Activated CD4-positive, alpha-beta T cell treated with anti-CD3 and anti-CD28 coated beads, Interleukin-10, Interleukin-2, amounts not matched to agents 100 ng/mL and 50 ng/mL, durations not matched to agents 16 hours and 8 hours (primary cell): Measurements from ENCODE around the gene HIPK1.

Source experiments
- DNase-seq: peaks from one replicate; pipeline ENCODE4 v3.0.0-alpha.2; 2020

The HIPK1 gene

GRCh38 chr1:113913887-113914664 is 15.0 kb upstream of the HIPK1 start:
- DNase-seq: no peak

GRCh38 chr1:113916974-113917373 is 12.2 kb upstream of the HIPK1 start:
- no peak for DNase-seq

- no peak for DNase-seq
Measured at GRCh38 chr1:113917400-113918082, 11.6 kb upstream of the HIPK1 start.

- no peak for DNase-seq
Measured at GRCh38 chr1:113918243-113918642, 10.9 kb upstream of the HIPK1 start.

GRCh38 chr1:113922957-113923356 is 6.2 kb upstream of the HIPK1 start:
- DNase-seq: no peak

GRCh38 chr1:113924473-113924872 is 4.7 kb upstream of the HIPK1 start:
- no peak for DNase-seq

GRCh38 chr1:113928187-113928930 is 765 bp upstream of the HIPK1 start:
- no peak for DNase-seq

- peak; percentile 62 for DNase-seq
Measured at GRCh38 chr1:113929750-113930498, 800 bp downstream of the HIPK1 start.

- DNase-seq: peak; percentile 77
Measured at GRCh38 chr1:113930499-113931161, 1.5 kb downstream of the HIPK1 start.

GRCh38 chr1:113931451-113931851 is 2.3 kb downstream of the HIPK1 start:
- peak; percentile 60 for DNase-seq

GRCh38 chr1:113934006-113934405 is 4.9 kb downstream of the HIPK1 start:
- DNase-seq: no peak

- DNase-seq: no peak
Measured at GRCh38 chr1:113934511-113935055, 5.5 kb downstream of the HIPK1 start.

GRCh38 chr1:113935176-113935575 is 6.1 kb downstream of the HIPK1 start:
- DNase-seq: no peak

- peak; percentile 20 for DNase-seq
Measured at GRCh38 chr1:113935970-113936369, 6.8 kb downstream of the HIPK1 start.

GRCh38 chr1:113937146-113937545 is 8.0 kb downstream of the HIPK1 start:
- no peak for DNase-seq

- no peak for DNase-seq
Measured at GRCh38 chr1:113938192-113938591, 9.1 kb downstream of the HIPK1 start.

- DNase-seq: peak; percentile 71
Measured at GRCh38 chr1:113940365-113941244, 11.5 kb downstream of the HIPK1 start.

GRCh38 chr1:113941245-113941559 is 12.1 kb downstream of the HIPK1 start:
- no peak for DNase-seq

- no peak for DNase-seq
Measured at GRCh38 chr1:113942527-113942926, 13.4 kb downstream of the HIPK1 start.

GRCh38 chr1:113943028-113943811 is 14.1 kb downstream of the HIPK1 start:
- DNase-seq: no peak
